NCI-H510A (cell line): ENCODE results near the gene BBS2.

ENCODE experiments used
- DNase-seq: peaks from one replicate; lab custom pipeline; 2025; lab: John Stamatoyannopoulos, UW

BBS2 gene, protein sequence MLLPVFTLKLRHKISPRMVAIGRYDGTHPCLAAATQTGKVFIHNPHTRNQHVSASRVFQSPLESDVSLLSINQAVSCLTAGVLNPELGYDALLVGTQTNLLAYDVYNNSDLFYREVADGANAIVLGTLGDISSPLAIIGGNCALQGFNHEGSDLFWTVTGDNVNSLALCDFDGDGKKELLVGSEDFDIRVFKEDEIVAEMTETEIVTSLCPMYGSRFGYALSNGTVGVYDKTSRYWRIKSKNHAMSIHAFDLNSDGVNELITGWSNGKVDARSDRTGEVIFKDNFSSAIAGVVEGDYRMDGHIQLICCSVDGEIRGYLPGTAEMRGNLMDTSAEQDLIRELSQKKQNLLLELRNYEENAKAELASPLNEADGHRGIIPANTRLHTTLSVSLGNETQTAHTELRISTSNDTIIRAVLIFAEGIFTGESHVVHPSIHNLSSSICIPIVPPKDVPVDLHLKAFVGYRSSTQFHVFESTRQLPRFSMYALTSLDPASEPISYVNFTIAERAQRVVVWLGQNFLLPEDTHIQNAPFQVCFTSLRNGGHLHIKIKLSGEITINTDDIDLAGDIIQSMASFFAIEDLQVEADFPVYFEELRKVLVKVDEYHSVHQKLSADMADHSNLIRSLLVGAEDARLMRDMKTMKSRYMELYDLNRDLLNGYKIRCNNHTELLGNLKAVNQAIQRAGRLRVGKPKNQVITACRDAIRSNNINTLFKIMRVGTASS

GRCh38 chr16:56519459-56520250 lies at the start of gene BBS2:
Gene BBS2, minus strand, starts transcription at chr16:56520024. Its CDS starts 162 bp downstream, at chr16:56519862.
- DNase-seq: peak; percentile 38

- DNase-seq: no peak
These were observed 45.1 kb upstream of the BBS2 start, which contains the start of gene MT4 for GRCh38 chr16:56564793-56565477. Gene MT4, plus strand, starts transcription at chr16:56565073. Its CDS starts 56 bp downstream, at chr16:56565129.

DNA sequence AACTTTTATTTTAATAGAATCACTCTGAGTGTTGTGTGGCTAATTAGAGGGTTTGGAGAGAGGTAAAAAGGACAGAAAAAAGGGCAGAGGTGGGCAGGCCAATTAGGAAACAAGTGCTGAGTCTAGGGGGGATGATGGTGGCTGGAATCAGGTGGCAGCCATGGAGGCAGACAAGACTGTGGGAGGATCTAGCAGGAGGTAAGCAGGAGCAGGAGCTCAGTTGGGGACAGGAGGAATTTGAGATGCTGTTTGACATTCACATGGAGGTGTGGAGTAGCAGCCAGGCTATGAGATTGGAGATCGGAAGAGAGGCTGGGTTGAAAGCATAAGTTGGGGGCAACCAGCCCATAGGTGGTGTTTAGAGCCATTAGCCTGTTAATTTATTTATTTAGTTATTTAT lies 41.3 kb upstream of the BBS2 start:
- no peak for DNase-seq

- DNase-seq: no peak
These were observed 40.6 kb upstream of the BBS2 start for GRCh38 chr16:56560447-56560846.

GRCh38 chr16:56559109-56559508 lies 39.3 kb upstream of the BBS2 start:
- no peak for DNase-seq

GRCh38 chr16:56558024-56558747 lies 38.4 kb upstream of the BBS2 start:
- no peak for DNase-seq

DNA sequence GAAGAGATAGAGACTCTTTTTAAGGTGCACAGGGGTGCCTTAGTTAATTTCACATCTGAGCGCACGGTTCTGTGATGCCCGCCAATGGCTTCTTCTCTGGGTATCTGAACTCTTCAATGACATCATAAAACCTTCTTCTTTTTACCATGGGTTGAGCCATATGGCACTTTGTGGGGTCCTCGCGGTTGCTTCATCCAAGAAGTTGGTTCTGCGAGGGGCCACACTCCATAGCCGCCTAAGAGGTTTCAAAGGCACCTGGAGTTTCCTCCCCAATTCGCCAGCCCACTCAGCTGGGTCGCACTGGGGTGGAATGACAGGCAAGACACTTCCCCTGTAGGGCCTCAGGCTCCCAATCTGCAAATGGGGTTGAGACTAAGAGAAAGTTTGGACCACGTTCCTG lies 34.6 kb upstream of the BBS2 start:
- no peak for DNase-seq

DNA sequence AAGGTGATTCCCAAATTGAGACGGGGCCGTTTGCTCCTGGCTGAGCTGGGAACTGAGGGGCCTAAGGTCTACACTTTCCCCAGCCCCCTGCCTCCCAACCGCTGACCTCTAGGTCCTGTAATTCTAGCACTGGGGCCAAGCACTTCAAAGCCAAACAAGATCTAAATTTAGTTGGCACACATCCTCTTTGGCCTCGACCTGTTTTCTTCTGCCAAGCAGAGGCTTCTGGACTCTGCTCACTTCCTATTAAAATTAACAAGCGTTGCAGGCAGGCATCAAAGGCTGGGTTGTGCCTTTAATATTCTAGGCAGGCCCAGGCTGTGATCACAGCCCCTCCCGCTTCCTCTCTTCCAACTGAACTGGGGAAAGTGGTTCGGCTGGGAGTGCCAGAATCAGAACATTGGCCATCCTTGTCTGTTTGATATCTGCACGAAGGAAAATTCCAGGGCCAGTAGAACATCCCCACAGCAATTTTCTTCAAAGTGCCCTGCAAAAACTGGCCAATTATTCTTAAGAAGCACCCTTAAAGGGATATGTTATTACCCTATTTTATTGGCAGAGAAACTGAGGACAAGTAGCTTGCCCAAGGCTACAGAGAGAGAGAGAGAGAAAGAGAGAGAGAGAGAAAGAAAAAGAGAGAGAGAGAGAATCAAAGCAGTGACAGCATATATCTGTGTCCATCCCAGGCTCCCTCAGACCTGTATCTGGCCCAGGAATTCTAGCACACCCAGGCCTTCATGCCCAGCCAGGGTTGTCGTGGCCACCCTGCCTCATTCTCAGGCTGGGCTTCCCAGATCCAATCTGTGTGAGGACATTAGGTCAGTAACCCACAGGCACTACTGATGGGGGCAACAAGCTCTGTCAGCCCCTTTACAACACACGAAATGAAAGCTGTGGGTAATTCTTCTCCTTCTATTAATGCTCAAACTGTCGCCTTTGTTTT lies 32.2 kb upstream of the BBS2 start:
- DNase-seq: no peak

- DNase-seq: no peak
These were observed 30.0 kb upstream of the BBS2 start for GRCh38 chr16:56549744-56550385.

GRCh38 chr16:56549161-56549560 lies 29.3 kb upstream of the BBS2 start:
- DNase-seq: no peak

GRCh38 chr16:56547949-56548567 lies 28.2 kb upstream of the BBS2 start:
- DNase-seq: no peak

GRCh38 chr16:56547120-56547948 lies 27.5 kb upstream of the BBS2 start:
- DNase-seq: peak; percentile 26

- no peak for DNase-seq
These were observed 22.2 kb upstream of the BBS2 start for GRCh38 chr16:56542039-56542438.

DNA sequence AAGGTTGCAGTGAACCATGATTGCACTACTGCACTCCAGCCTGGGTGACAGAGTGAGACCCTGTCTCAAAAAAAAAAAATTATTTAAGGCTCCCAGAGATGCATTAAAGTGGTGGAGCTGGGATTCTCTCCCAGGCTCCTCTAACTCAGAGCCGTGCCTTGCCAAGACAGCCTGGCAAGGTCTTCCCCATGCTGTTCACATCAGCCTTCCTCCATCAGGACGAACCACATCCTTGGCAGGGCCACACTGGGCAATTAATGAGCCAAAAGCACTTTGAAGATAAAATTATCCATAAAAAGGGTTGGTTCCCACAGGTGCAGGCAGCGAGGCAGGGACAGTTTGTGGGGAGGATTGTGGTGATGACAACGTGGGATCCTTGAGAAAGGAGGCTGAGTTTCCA lies 19.8 kb upstream of the BBS2 start:
- DNase-seq: no peak

- no peak for DNase-seq
These were observed 18.5 kb upstream of the BBS2 start for GRCh38 chr16:56538331-56538730.

DNA sequence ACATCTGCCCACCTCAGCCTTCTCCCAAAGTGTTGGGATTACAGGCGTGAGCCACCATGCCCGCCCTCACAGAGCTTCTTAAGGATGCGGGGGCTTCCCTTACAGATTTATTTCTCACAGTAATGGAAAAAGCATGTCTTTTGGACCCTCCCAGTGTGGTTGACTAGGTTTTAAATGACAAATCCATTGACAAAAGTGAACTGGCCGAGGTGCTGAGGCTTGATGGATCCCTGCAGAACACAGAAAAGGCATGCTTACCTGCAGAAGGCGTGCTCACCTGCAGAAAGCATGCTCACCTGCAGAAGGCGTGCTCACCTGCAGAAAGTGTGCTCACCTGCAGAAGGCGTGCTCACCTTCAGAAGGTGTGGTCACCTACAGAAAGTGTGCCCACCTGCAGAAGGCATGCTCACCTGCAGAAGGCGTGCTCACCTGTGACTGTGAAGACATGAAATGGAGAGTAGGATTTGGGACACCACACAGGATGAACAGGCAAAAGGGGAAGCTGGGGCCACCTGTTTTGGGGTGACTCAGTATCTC lies 15.1 kb upstream of the BBS2 start:
- DNase-seq: no peak

DNA sequence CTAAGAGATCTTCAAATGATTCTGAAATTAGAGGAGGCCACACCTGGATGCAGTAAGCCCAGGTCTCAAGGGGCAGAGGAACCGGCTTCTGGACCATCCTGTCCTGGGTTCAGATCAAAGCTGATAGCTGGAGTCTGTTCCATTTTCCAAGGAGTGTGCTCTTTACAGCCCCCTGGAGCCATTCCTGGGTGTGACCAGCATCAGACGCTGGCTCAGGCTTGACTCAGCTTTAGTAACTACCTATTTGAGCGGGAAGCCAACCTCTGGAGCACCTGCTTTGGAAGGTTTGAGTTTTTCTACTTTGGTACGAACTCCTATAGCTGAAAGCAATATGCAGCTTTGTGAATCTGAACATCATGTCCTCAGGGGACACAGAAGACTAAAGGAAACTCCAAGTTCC lies 12.9 kb upstream of the BBS2 start:
- DNase-seq: no peak

GRCh38 chr16:56530872-56531271 lies 11.0 kb upstream of the BBS2 start:
- DNase-seq: no peak
